GM12878 (cell line): ENCODE results near the gene LBHD1. TPM values are rescaled to one million over a fixed set of nuclear protein-coding genes. Genes with fewer than 3 reads are reported as not detected.

Experiments
- ATF7 ChIP-seq: fragments of 450-650 bp; IDR thresholded peaks from 2 replicates; pipeline ENCODE4 v1.6.1; 2016; ENCODE audit warnings: low read depth, mild to moderate bottlenecking
- BHLHE40 ChIP-seq, 2 experiments: fragments of 450-650 bp in 1 of 2; IDR thresholded peaks; 2 replicates each; pipeline ENCODE4 v1.6.1; 2011 to 2017; ENCODE audit warnings: low read depth in 2 of 2, borderline replicate concordance in 1 of 2, improper control_type of control experiment in 1 of 2, low read length in 1 of 2, mild to moderate bottlenecking in 1 of 2
- CREM ChIP-seq: IDR thresholded peaks from 2 replicates; pipeline ENCODE4 v1.6.1; 2014; ENCODE audit warnings: antibody characterized with exemption, low read depth
- CTCF ChIP-seq, 3 experiments: IDR thresholded peaks in 2 of 3; conservative IDR thresholded peaks in 1 of 3; 2 replicates each; pipeline ENCODE4 v1.5.1; 2011; ENCODE audit warnings: low read depth in 3 of 3, low read length in 3 of 3, mild to moderate bottlenecking in 3 of 3, control low read depth in 2 of 3, moderate library complexity in 2 of 3, inconsistent platforms in 1 of 3, mixed read lengths in 1 of 3; ENCODE audit not compliant: control insufficient read depth in 2 of 3, insufficient read depth in 1 of 3; ENCODE audit errors: extremely low read depth in 1 of 3
- FOXM1 ChIP-seq: IDR thresholded peaks from 2 replicates; pipeline ENCODE4 v1.6.1; 2012; ENCODE audit warnings: low read depth, mild to moderate bottlenecking, inconsistent platforms, low read length, moderate library complexity
- HDAC6 ChIP-seq: fragments of 200-600 bp; sonication (generic); IDR thresholded peaks from one replicate; pipeline ENCODE4 v1.8.0; 2017; ENCODE audit warnings: antibody characterized with exemption; ENCODE audit not compliant: unreplicated experiment
- MEF2B ChIP-seq: fragments of 450-650 bp; IDR thresholded peaks from 2 replicates; pipeline ENCODE4 v1.6.1; 2018; ENCODE audit warnings: mild to moderate bottlenecking, moderate library complexity; ENCODE audit not compliant: partially characterized antibody, poor library complexity, severe bottlenecking
- MTA3 ChIP-seq: IDR thresholded peaks from 2 replicates; pipeline ENCODE4 v1.6.1; 2012; ENCODE audit warnings: low read length, inconsistent platforms, borderline replicate concordance
- STAT3 ChIP-seq: IDR thresholded peaks from 2 replicates; pipeline ENCODE4 v1.6.1; 2011; ENCODE audit warnings: low read depth, low read length, improper control_type of control experiment
- YY1 ChIP-seq: IDR thresholded peaks from 2 replicates; pipeline ENCODE4 v1.6.1; 2011; ENCODE audit warnings: low read depth, mild to moderate bottlenecking, low read length
- ZNF274 ChIP-seq: IDR thresholded peaks from one replicate; pipeline ENCODE4 v1.8.0; 2011; ENCODE audit not compliant: insufficient read length, insufficient read depth
- ZSCAN29 ChIP-seq: fragments of 450-650 bp; IDR thresholded peaks from 2 replicates; pipeline ENCODE4 v1.6.1; 2017; ENCODE audit warnings: mild to moderate bottlenecking, moderate library complexity
- polyA plus RNA-seq, 11 experiments: library from polyadenylated mRNA; depleted of rRNA in 4 of 11; unstranded in 6 of 11; stranded (reverse) in 5 of 11; fragments of >200 nt; fragmentation: Nextera tagmentation in 4 of 11; fragmentation: Illumina TruSeq in 1 of 11; extraction: Ambion mirVana in 4 of 11; extraction: Trizol in 1 of 11; gene quantifications; 1 replicate in 1 of 11; 2 replicates in 10 of 11; pipeline versions ENCODE4 v1.2.1 to v1.2.3, GENCODE V29; 2011 to 2016; ENCODE audit warnings: inconsistent platforms in 2 of 11, missing spikeins in 2 of 11, low read depth in 1 of 11
- total RNA-seq, 4 experiments: library from RNA; depleted of rRNA in 3 of 4; stranded (reverse); fragments of >200 nt in 3 of 4; fragmentation: Illumina TruSeq in 1 of 4; extraction: Trizol in 1 of 4; gene quantifications; 2 replicates each; pipeline versions ENCODE4 v1.2.1 to v1.2.3, GENCODE V29; 2013 to 2021
- TF ChIP-seq, protein P1 (sequence below): fragments of 450-650 bp; IDR thresholded peaks from 2 replicates; pipeline ENCODE4 v1.6.1; 2018; ENCODE audit warnings: mild to moderate bottlenecking, low read depth, moderate library complexity; ENCODE audit not compliant: partially characterized antibody
- TF ChIP-seq, protein P2 (sequence below): fragments of 450-650 bp; IDR thresholded peaks from 2 replicates; pipeline ENCODE4 v1.6.1; 2017; ENCODE audit warnings: mild to moderate bottlenecking, moderate library complexity
- TF ChIP-seq, protein P3 (sequence below): fragments of 450-650 bp; IDR thresholded peaks from 2 replicates; pipeline ENCODE4 v1.6.1; 2016; ENCODE audit warnings: mild to moderate bottlenecking, moderate library complexity, borderline replicate concordance

The LBHD1 gene
- total and polyA plus RNA-seq, 10 of the 15 experiments (the other 5 are each of a cell fraction or from before 2014, with no cell fraction given) = 0.79 to 12.0 (median 7.6) TPM

GRCh38 chr11:62678770-62679696 lies 7.0 kb upstream of the LBHD1 start, which contains the start of gene UBXN1 (continued):
- TF ChIP-seq, protein P1, sequence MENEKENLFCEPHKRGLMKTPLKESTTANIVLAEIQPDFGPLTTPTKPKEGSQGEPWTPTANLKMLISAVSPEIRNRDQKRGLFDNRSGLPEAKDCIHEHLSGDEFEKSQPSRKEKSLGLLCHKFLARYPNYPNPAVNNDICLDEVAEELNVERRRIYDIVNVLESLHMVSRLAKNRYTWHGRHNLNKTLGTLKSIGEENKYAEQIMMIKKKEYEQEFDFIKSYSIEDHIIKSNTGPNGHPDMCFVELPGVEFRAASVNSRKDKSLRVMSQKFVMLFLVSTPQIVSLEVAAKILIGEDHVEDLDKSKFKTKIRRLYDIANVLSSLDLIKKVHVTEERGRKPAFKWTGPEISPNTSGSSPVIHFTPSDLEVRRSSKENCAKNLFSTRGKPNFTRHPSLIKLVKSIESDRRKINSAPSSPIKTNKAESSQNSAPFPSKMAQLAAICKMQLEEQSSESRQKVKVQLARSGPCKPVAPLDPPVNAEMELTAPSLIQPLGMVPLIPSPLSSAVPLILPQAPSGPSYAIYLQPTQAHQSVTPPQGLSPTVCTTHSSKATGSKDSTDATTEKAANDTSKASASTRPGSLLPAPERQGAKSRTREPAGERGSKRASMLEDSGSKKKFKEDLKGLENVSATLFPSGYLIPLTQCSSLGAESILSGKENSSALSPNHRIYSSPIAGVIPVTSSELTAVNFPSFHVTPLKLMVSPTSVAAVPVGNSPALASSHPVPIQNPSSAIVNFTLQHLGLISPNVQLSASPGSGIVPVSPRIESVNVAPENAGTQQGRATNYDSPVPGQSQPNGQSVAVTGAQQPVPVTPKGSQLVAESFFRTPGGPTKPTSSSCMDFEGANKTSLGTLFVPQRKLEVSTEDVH = no peak
- TF ChIP-seq, protein P2, sequence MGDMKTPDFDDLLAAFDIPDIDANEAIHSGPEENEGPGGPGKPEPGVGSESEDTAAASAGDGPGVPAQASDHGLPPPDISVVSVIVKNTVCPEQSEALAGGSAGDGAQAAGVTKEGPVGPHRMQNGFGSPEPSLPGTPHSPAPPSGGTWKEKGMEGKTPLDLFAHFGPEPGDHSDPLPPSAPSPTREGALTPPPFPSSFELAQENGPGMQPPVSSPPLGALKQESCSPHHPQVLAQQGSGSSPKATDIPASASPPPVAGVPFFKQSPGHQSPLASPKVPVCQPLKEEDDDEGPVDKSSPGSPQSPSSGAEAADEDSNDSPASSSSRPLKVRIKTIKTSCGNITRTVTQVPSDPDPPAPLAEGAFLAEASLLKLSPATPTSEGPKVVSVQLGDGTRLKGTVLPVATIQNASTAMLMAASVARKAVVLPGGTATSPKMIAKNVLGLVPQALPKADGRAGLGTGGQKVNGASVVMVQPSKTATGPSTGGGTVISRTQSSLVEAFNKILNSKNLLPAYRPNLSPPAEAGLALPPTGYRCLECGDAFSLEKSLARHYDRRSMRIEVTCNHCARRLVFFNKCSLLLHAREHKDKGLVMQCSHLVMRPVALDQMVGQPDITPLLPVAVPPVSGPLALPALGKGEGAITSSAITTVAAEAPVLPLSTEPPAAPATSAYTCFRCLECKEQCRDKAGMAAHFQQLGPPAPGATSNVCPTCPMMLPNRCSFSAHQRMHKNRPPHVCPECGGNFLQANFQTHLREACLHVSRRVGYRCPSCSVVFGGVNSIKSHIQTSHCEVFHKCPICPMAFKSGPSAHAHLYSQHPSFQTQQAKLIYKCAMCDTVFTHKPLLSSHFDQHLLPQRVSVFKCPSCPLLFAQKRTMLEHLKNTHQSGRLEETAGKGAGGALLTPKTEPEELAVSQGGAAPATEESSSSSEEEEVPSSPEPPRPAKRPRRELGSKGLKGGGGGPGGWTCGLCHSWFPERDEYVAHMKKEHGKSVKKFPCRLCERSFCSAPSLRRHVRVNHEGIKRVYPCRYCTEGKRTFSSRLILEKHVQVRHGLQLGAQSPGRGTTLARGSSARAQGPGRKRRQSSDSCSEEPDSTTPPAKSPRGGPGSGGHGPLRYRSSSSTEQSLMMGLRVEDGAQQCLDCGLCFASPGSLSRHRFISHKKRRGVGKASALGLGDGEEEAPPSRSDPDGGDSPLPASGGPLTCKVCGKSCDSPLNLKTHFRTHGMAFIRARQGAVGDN = peak; percentile 29; the same call in 1 of the 2 replicates
- TF ChIP-seq MTA3 = no peak
- TF ChIP-seq, protein P3, sequence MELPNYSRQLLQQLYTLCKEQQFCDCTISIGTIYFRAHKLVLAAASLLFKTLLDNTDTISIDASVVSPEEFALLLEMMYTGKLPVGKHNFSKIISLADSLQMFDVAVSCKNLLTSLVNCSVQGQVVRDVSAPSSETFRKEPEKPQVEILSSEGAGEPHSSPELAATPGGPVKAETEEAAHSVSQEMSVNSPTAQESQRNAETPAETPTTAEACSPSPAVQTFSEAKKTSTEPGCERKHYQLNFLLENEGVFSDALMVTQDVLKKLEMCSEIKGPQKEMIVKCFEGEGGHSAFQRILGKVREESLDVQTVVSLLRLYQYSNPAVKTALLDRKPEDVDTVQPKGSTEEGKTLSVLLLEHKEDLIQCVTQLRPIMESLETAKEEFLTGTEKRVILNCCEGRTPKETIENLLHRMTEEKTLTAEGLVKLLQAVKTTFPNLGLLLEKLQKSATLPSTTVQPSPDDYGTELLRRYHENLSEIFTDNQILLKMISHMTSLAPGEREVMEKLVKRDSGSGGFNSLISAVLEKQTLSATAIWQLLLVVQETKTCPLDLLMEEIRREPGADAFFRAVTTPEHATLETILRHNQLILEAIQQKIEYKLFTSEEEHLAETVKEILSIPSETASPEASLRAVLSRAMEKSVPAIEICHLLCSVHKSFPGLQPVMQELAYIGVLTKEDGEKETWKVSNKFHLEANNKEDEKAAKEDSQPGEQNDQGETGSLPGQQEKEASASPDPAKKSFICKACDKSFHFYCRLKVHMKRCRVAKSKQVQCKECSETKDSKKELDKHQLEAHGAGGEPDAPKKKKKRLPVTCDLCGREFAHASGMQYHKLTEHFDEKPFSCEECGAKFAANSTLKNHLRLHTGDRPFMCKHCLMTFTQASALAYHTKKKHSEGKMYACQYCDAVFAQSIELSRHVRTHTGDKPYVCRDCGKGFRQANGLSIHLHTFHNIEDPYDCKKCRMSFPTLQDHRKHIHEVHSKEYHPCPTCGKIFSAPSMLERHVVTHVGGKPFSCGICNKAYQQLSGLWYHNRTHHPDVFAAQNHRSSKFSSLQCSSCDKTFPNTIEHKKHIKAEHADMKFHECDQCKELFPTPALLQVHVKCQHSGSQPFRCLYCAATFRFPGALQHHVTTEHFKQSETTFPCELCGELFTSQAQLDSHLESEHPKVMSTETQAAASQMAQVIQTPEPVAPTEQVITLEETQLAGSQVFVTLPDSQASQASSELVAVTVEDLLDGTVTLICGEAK = peak; percentile 92
- no peak for TF ChIP-seq STAT3
- peak; percentile 75; the same call in 1 of the 2 replicates for TF ChIP-seq CREM
- peak; percentile 89 for TF ChIP-seq MEF2B
- TF ChIP-seq CTCF (IDR thresholded peaks at IDR 0.05 in 2 of 3, conservative IDR thresholded peaks at IDR 0.05 in 1 of 3; ENCODE audit: control insufficient read depth in 2 of 3, extremely low read depth in 1 of 3, insufficient read depth in 1 of 3, low read depth in 3 of 3, low read length in 3 of 3) = no peak
- peak; percentile 85; the same call in 1 of the 2 replicates for TF ChIP-seq YY1
- TF ChIP-seq ZNF274 = no peak
- TF ChIP-seq FOXM1 = no peak
- TF ChIP-seq HDAC6 = no peak
- TF ChIP-seq BHLHE40 (IDR thresholded peaks at IDR 0.05; ENCODE audit: borderline replicate concordance in 1 of 2, low read depth in 2 of 2, low read length in 1 of 2) = peak; percentile 53 to 78; a peak in 3 of 4 replicates
- no peak for TF ChIP-seq ZSCAN29
- peak; percentile 44; the same call in 1 of the 2 replicates for TF ChIP-seq ATF7
